HepG2 (cell line): ENCODE measurements around the gene FAIM2. TPM values are rescaled to one million over a fixed set of nuclear protein-coding genes. Genes with fewer than 3 reads are reported as not detected.

Source experiments
- FOSL2 ChIP-seq: sonication (generic); formaldehyde crosslinking; IDR thresholded peaks from 2 replicates; pipeline ENCODE4 v1.4.0; 2020; ENCODE audit warnings: missing genetic modification reagents
- MIER2 ChIP-seq: IDR thresholded peaks from 2 replicates; pipeline ENCODE4 v1.6.1; 2016; ENCODE audit warnings: missing biosample characterization, missing genetic modification reagents
- SAP130 ChIP-seq: IDR thresholded peaks from 2 replicates; pipeline ENCODE4 v1.6.1; 2016; ENCODE audit warnings: low read depth
- SIX4 ChIP-seq: sonication (generic); formaldehyde crosslinking; IDR thresholded peaks from 2 replicates; pipeline ENCODE4 v1.4.0; 2020; ENCODE audit warnings: missing genetic modification reagents
- TFDP1 ChIP-seq: IDR thresholded peaks from 2 replicates; pipeline ENCODE4 v1.6.1; 2016; ENCODE audit warnings: missing compliant biosample characterization, missing genetic modification reagents, borderline replicate concordance
- polyA plus RNA-seq, 8 experiments: library from polyadenylated mRNA; depleted of rRNA in 3 of 8; stranded (reverse) in 7 of 8; unstranded in 1 of 8; fragments of >200 nt; fragmentation: Illumina TruSeq in 4 of 8; extraction: Trizol in 4 of 8; gene quantifications; 2 replicates each; pipeline versions ENCODE4 v1.2.1 to v1.2.3, GENCODE V29; 2011 to 2016; ENCODE audit warnings: low read depth in 4 of 8, missing spikeins in 1 of 8, mixed read lengths in 1 of 8; ENCODE audit not compliant: insufficient read depth in 1 of 8
- total RNA-seq, 5 experiments: library from RNA; depleted of rRNA; stranded (reverse); fragments of >200 nt; fragmentation: Illumina TruSeq; extraction: Trizol; gene quantifications; 2 replicates each; pipeline ENCODE4 v1.2.3, GENCODE V29; 2016; ENCODE audit warnings: low read depth in 1 of 5
- TF ChIP-seq, protein P1 (sequence below): sonication (generic); formaldehyde crosslinking; IDR thresholded peaks from 2 replicates; pipeline ENCODE4 v1.4.0; 2020; ENCODE audit warnings: mild to moderate bottlenecking, missing genetic modification reagents
- TF ChIP-seq, protein P2 (sequence below): sonication (generic); formaldehyde crosslinking; IDR thresholded peaks from 2 replicates; pipeline ENCODE4 v1.4.0; 2020; ENCODE audit warnings: missing genetic modification reagents
- TF ChIP-seq, protein P3 (sequence below): sonication (generic); formaldehyde crosslinking; IDR thresholded peaks from 2 replicates; pipeline ENCODE4 v1.4.0; 2020; ENCODE audit warnings: missing genetic modification reagents, borderline replicate concordance
- TF ChIP-seq, protein P4 (sequence below): sonication (generic); formaldehyde crosslinking; IDR thresholded peaks from 2 replicates; pipeline ENCODE4 v1.4.0; 2020; ENCODE audit warnings: missing genetic modification reagents

FAIM2 gene
- total and polyA plus RNA-seq, 2 of the 13 experiments (the other 11 are each of a cell fraction or from before 2014, with no cell fraction given), result not detected

- TF ChIP-seq, protein P1, sequence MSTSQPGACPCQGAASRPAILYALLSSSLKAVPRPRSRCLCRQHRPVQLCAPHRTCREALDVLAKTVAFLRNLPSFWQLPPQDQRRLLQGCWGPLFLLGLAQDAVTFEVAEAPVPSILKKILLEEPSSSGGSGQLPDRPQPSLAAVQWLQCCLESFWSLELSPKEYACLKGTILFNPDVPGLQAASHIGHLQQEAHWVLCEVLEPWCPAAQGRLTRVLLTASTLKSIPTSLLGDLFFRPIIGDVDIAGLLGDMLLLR (CRISPR knock-in tag), result no peak
- TF ChIP-seq, protein P2, sequence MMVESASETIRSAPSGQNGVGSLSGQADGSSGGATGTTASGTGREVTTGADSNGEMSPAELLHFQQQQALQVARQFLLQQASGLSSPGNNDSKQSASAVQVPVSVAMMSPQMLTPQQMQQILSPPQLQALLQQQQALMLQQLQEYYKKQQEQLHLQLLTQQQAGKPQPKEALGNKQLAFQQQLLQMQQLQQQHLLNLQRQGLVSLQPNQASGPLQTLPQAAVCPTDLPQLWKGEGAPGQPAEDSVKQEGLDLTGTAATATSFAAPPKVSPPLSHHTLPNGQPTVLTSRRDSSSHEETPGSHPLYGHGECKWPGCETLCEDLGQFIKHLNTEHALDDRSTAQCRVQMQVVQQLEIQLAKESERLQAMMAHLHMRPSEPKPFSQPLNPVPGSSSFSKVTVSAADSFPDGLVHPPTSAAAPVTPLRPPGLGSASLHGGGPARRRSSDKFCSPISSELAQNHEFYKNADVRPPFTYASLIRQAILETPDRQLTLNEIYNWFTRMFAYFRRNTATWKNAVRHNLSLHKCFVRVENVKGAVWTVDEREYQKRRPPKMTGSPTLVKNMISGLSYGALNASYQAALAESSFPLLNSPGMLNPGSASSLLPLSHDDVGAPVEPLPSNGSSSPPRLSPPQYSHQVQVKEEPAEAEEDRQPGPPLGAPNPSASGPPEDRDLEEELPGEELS, result no peak
- TF ChIP-seq SIX4 (CRISPR knock-in tag), result 0 out of 2 replicates have a peak, but pooled peaks have one; percentile 33
- TF ChIP-seq FOSL2 (CRISPR knock-in tag), result peak; percentile 22; the same call in 1 of the 2 replicates
- TF ChIP-seq SAP130 (CRISPR knock-in tag), result 0 out of 2 replicates have a peak, but pooled peaks have one; percentile 20
- no peak for TF ChIP-seq MIER2 (CRISPR knock-in tag)
- TF ChIP-seq, protein P3, sequence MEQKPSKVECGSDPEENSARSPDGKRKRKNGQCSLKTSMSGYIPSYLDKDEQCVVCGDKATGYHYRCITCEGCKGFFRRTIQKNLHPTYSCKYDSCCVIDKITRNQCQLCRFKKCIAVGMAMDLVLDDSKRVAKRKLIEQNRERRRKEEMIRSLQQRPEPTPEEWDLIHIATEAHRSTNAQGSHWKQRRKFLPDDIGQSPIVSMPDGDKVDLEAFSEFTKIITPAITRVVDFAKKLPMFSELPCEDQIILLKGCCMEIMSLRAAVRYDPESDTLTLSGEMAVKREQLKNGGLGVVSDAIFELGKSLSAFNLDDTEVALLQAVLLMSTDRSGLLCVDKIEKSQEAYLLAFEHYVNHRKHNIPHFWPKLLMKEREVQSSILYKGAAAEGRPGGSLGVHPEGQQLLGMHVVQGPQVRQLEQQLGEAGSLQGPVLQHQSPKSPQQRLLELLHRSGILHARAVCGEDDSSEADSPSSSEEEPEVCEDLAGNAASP (CRISPR knock-in tag), result no peak
- no peak for TF ChIP-seq TFDP1 (CRISPR knock-in tag)
- TF ChIP-seq, protein P4, sequence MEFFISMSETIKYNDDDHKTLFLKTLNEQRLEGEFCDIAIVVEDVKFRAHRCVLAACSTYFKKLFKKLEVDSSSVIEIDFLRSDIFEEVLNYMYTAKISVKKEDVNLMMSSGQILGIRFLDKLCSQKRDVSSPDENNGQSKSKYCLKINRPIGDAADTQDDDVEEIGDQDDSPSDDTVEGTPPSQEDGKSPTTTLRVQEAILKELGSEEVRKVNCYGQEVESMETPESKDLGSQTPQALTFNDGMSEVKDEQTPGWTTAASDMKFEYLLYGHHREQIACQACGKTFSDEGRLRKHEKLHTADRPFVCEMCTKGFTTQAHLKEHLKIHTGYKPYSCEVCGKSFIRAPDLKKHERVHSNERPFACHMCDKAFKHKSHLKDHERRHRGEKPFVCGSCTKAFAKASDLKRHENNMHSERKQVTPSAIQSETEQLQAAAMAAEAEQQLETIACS (CRISPR knock-in tag), result no peak
These were observed 6.1 kb upstream of the FAIM2 start (continued) for GRCh38 chr12:49909826-49910225.
